GM12872 (cell line): ENCODE results near the gene C1orf174.

ENCODE experiments used
- TF ChIP-seq, protein P1 (sequence below): IDR thresholded peaks from 3 replicates; pipeline ENCODE4 v1.5.1; 2011; ENCODE audit warnings: low read depth, mild to moderate bottlenecking, low read length, moderate library complexity; ENCODE audit not compliant: insufficient read depth

C1orf174 gene

DNA sequence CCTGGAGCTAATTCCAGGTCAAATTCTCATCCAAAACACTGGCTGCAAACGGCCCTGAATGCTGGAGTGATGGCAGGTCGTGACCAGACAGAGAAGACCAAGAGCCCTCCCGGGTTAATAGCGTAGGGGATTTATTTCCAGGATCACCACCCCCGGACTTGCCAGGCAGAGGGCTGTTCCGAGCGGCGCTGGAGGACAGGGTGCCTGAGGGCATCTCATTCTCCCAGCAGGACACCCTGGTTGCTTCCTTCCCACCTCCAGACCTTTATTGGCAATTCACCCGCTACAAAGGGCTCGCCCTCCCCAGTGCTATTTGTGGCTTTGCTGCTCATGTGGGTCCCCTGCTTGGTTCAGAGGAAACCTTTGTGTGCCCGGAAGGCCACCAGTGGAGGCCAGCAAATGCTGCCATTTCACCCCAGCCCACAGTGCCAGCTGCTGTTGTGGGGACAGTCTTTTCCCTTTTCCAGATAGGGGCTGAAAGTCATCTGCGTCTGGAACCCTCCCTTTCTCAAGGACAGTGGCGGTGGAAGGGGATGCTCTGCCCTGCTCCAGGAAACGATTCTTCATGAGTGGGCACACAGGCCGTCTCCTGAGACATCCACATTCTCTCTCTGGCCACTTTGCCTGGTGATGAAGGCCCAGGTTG lies 19.0 kb upstream of the C1orf174 start:
- TF ChIP-seq, protein P1, sequence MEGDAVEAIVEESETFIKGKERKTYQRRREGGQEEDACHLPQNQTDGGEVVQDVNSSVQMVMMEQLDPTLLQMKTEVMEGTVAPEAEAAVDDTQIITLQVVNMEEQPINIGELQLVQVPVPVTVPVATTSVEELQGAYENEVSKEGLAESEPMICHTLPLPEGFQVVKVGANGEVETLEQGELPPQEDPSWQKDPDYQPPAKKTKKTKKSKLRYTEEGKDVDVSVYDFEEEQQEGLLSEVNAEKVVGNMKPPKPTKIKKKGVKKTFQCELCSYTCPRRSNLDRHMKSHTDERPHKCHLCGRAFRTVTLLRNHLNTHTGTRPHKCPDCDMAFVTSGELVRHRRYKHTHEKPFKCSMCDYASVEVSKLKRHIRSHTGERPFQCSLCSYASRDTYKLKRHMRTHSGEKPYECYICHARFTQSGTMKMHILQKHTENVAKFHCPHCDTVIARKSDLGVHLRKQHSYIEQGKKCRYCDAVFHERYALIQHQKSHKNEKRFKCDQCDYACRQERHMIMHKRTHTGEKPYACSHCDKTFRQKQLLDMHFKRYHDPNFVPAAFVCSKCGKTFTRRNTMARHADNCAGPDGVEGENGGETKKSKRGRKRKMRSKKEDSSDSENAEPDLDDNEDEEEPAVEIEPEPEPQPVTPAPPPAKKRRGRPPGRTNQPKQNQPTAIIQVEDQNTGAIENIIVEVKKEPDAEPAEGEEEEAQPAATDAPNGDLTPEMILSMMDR, result no peak

DNA sequence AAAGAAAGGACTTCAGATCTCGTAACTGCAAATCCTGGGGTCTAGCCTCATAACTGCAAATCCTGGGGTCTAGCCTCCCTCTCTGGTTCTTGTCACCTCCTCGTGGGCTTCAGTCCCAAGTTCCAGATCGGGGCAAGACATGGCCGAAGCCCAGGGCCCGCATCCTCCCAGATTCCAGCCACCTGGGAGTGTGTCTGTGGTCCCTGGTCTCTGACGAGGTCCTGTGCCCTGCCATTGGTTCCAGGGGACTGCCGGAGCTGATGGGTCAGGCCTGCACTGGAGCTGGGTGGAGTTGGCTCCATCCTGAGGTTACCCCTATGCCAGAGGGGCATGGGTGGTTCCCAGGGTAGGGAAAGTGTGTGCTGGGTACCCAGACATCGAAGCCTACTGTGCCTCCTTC lies 17.7 kb upstream of the C1orf174 start:
- TF ChIP-seq, protein P1, result no peak

DNA sequence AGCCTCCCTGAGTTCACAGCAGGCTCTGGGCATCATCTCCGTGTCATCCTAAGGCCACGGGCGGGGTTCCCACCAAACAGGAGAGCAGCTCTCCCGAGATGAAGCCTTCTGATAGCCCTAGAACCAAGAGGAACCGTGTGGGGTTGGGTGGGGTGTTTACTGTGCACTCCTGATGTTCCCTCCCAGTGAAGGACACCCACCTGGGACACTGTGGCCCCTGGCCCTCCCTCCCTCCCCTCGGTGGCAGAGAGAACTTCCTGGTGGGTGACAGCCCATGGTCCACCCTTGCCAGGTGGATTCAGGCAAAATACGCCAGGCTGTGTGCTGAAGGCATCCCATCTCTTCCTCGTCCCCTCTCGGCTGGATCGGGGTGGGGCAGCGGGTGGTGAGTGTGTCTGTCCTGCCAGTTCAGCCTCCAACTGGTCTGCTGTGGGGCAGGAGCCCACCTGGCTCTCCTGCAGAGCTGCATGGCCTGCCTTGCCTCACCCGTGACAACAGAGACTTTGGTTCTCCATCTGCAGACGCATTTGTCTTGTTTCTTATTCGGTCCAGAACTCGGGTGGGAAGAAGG lies 15.6 kb upstream of the C1orf174 start:
- TF ChIP-seq, protein P1, result no peak

DNA sequence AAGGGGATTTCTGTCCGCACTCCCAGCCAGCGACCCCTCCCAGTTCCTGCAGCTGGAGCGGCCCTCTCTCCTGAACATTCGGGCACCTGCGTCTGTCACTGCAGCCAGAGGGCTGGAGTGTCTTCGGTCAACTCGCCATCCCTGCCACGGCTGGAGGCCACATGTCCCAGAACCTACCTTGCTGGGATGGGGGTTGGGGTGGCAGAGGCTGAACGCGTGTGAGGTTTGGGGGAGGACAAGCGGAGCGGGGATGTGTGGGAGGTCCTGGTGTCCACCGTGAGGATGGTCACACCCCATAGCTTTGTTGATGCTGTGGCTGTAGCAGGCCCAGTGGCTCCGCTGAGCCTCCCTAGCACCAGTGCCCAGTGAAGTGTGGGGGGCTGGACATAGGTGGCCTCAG lies 14.8 kb upstream of the C1orf174 start:
- TF ChIP-seq, protein P1, result no peak

DNA sequence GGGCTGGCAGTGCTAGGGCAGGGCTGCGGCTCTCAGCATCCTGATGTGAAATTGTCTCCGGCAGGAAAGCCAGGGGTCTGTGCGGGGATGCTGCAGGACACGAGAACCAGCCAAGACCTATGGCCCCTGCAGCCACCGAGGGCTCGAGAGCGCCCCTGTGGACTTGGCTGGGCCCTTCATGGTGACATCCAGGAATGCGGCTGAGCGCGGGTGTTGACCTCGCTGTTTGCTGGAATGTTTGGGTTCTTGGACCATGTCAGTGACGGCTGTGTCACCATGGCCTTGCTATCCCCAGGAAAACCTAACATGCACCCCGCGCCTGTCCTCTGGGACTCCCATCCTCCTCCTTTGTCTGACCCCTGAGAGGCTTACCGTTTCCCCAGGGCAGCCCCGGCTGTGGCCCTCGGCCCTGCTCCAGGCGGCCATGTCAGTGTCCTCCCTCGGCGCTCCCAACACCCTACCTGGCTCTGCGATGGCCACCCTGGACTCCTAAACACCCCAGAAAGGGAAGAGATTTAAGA lies 14.3 kb upstream of the C1orf174 start:
- TF ChIP-seq, protein P1, result no peak

DNA sequence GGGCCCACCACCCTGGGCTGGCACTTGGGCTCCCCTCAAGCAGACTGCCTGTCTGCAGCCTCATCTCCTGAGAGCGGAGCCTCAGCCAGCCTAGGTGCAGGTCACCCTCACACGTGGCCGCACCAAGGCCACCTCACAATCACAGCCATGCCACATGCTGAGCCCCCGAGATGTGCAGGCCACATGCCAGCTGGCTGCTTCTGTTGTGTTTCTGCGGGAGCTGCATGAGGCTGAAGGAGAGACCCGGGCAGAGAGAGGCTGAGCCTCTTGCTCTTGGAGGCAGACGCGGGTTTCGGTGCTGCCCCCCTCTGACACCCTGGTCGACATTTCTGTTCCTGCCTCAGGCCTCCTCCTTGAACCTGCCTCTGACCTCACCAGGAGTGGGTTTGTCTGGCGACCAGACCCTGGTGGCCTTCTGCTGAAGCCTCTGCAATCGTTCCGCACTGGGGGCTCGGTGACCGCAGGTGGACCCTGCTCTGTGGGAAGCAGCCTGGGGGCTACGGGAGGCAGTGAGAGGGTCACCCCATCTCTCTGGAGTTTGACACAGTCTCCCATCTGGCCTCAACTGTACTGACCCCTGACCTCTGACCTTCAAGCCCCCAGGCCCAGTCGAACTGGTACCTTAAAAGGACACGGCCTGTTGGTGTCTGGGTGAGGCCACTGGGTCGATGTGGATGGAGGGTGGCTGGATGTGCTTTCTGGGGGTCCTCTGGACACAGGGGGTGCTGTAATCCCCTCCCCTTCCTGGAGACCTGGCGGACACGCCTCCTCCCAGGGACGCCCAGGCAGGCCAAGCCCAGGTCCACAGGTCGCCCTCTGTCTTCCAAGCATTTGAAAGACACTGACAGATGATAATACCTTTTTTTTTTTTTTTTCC lies 13.0 kb upstream of the C1orf174 start:
- TF ChIP-seq, protein P1, result no peak

GRCh38 chr1:3911981-3912808 lies 12.1 kb upstream of the C1orf174 start:
- TF ChIP-seq, protein P1, result no peak
